Sigmoid colon (tissue), 4 donors: ENCODE measurements around the gene CCDC33.

ENCODE experiments used
- EP300 ChIP-seq, 4 donors: sonication (generic); formaldehyde crosslinking; IDR thresholded peaks; one replicate each; pipeline ENCODE4 v1.6.1; 2017; ENCODE audit warnings: antibody characterized with exemption in 4 of 4
- POLR2A ChIP-seq, 2 donors: fragments of 450-650 bp; IDR thresholded peaks; one replicate each; pipeline ENCODE4 v1.6.1; 2016; ENCODE audit warnings: antibody characterized with exemption in 2 of 2, mild to moderate bottlenecking in 2 of 2, moderate library complexity in 2 of 2
- POLR2AphosphoS5 ChIP-seq, 4 donors: sonication (generic); formaldehyde crosslinking; IDR thresholded peaks; one replicate each; pipeline ENCODE4 v1.6.1; 2017; ENCODE audit warnings: antibody characterized with exemption in 4 of 4
- TF ChIP-seq, protein P1 (sequence below), 4 experiments: fragments of 450-650 bp in 3 of 4; fragments of 200-600 bp in 1 of 4; IDR thresholded peaks; one replicate each; pipeline ENCODE4 v1.5.1; 2016 to 2019; ENCODE audit warnings: antibody characterized with exemption in 4 of 4, mild to moderate bottlenecking in 3 of 4, moderate library complexity in 2 of 4

DNA sequence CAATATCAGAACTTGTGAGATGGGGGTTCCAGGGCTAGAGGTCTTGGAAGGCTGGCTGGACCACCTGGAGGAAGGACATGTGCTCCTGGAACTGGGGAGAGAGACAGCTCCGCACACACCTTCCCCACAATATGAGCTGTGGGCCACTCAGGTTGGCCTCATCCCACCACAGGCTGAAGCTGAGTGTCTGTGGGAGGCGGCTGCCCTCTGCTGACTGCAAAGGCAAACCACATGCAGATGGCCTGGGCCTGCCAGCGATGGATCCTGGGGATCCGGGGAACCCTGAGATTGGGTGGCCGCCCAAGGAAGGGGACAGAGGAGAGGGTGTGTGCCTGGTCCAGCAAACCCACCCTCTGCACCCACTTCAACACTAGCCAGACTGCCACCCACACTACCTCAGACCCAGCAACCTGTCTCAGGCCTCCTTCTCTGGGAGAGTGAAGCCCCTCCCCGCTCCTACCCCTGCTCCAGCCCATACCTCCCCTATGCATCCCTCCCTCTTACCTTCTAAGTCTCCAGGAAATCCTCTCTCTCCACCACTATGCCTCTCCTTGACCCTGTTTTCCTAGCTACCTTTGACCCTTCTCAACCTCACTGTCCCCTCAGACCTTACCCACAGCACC, 86.5 kb downstream of the CCDC33 start:
- TF ChIP-seq, protein P1, sequence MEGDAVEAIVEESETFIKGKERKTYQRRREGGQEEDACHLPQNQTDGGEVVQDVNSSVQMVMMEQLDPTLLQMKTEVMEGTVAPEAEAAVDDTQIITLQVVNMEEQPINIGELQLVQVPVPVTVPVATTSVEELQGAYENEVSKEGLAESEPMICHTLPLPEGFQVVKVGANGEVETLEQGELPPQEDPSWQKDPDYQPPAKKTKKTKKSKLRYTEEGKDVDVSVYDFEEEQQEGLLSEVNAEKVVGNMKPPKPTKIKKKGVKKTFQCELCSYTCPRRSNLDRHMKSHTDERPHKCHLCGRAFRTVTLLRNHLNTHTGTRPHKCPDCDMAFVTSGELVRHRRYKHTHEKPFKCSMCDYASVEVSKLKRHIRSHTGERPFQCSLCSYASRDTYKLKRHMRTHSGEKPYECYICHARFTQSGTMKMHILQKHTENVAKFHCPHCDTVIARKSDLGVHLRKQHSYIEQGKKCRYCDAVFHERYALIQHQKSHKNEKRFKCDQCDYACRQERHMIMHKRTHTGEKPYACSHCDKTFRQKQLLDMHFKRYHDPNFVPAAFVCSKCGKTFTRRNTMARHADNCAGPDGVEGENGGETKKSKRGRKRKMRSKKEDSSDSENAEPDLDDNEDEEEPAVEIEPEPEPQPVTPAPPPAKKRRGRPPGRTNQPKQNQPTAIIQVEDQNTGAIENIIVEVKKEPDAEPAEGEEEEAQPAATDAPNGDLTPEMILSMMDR (IDR thresholded peaks at IDR 0.05), result peak; percentile 54 to 77 (median 61)
- no peak for TF ChIP-seq POLR2A (IDR thresholded peaks at IDR 0.05)
- no peak for TF ChIP-seq EP300 (IDR thresholded peaks at IDR 0.05)
- TF ChIP-seq POLR2AphosphoS5 (IDR thresholded peaks at IDR 0.05), result no peak
